IgD-negative memory B cell (primary cell): ENCODE data around the gene GSE1. TPM values are rescaled to one million over a fixed set of nuclear protein-coding genes. Genes with fewer than 3 reads are reported as not detected.
A peak's percentile ranks its signal among the peaks of the same experiment; 100 is the strongest.
"Not testable (repeated sequence)": the region's sequence is repeated elsewhere in the genome, so short reads cannot be mapped to it uniquely, and the experiment has no call there.

Experiments used
- H3K27ac Mint-ChIP-seq, 3 donors: one replicate each; pipeline ENCODE4 v1.8.0; 2020 to 2022; ENCODE audit warnings: mild to moderate bottlenecking in 3 of 3, mixed read lengths in 3 of 3, moderate library complexity in 1 of 3
- H3K27me3 Mint-ChIP-seq: one replicate; pipeline ENCODE4 v1.8.0; 2021; ENCODE audit warnings: mixed read lengths
- H3K36me3 Mint-ChIP-seq: one replicate; pipeline ENCODE4 v1.8.0; 2020; ENCODE audit warnings: mild to moderate bottlenecking, mixed read lengths
- H3K4me1 Mint-ChIP-seq, 3 donors: one replicate each; pipeline ENCODE4 v1.8.0; 2020 to 2022; ENCODE audit warnings: mixed read lengths in 3 of 3, mild to moderate bottlenecking in 1 of 3
- H3K4me3 Mint-ChIP-seq, 4 donors: one replicate each; pipeline ENCODE4 v1.8.0; 2020 to 2022; ENCODE audit warnings: mild to moderate bottlenecking in 4 of 4, mixed read lengths in 4 of 4, moderate library complexity in 3 of 4
- H3K9me3 Mint-ChIP-seq, 3 donors: one replicate each; pipeline ENCODE4 v1.8.0; 2020 to 2021; ENCODE audit warnings: mixed read lengths in 3 of 3, mild to moderate bottlenecking in 1 of 3
- polyA plus RNA-seq: library from polyadenylated mRNA; unstranded; fragments of 300-500 nt; fragmentation: Illumina TruSeq; gene quantifications from one replicate; pipeline ENCODE4 v1.2.3, GENCODE V29; 2021

Gene GSE1
- polyA plus RNA-seq, 1 donor from 2014 or later: 7.3 TPM

DNA sequence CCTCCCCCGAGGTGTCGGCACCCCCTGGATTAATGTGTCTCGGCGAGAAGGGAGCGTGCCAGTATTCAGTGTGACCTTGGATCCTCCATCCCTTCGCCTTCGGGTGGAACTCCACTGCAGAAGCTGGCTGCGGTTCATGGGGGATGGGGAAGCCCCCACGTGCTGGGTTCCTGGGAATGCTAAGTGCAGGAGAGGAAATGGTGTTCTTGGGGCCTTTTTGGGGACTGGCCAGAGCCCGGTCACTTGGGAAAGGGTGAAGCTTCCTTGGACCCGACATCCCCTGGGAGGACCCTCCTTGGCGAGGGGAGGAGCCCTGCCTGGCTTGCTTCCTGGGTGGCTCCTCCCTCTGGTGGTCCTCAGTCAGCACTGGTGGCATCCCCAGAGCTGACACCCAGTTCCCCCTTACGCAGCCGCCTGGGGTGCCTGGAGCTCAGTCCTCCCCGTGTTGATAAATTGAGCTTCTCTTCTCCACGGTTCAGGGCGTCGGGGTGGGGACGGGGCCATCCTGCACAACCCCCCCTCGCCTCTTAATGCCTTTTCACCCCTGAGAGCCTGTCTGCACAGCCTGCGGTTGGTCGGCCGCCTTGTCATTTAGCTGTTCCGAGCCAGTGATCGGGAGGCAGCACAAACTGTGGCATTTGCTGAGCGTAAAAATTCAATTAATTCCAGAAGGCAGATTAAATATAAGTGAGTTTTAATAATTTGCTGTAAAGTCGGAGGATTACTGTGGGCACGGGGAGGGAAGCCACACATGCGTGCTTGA is 30.7 kb upstream of the GSE1 start:
- peak overlapping the region in 1 of 3 donors; percentile 50 for H3K27ac Mint-ChIP-seq
- no peak overlapping the region for H3K4me3 Mint-ChIP-seq

DNA sequence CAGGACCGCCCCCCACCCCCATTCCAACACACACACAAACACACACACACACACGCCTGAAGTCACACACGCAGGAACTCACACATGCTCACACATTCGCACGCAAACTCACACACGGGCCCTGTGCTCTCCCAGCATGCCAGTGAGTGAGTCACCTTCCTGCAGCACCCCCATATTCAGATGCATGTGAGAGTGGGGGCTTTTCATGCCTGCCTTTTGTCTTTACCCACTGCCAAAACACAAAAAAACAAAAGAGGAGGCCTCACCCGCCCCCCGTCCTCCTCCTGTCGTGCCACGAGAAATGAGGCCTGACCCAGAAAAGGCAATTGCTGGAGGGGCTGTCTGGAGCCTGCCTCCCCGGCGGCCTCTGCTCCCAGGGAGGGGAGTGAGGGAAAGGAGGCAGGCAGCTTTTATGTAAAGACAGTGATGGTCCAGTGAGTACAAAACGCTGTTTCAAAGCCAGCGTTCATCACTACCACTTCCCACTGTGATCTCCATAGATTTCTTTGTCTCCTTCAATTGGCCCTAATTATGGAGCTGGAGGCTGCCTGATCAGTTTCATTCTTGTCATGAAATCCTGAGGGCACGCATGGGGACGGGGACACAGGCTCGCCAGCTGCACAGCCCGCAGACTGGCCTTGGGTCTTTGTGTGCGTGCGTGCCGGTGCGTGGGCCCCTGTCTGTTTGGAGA is 29.5 kb upstream of the GSE1 start:
- Mint-ChIP-seq H3K9me3 (no peaks in the 10 kb centered on the region), H3K27ac (no peak overlapping the region), H3K4me3 (peak overlapping the region in 1 of 4 donors; percentile 68), H3K27me3 (no peaks in the 10 kb centered on the region), H3K4me1 (peaks cover 2 to 11% (median 3%) of the 10 kb centered on the region in 3 donors), H3K36me3 (no peaks in the 10 kb centered on the region)

More for the DNA sequence above, 30.7 kb upstream of the GSE1 start:
- H3K36me3 Mint-ChIP-seq: no peaks in the 10 kb centered on the region
- H3K9me3 Mint-ChIP-seq: no peaks in the 10 kb centered on the region
- H3K27me3 Mint-ChIP-seq: no peaks in the 10 kb centered on the region
- H3K4me1 Mint-ChIP-seq: peaks cover 3 to 14% (median 6%) of the 10 kb centered on the region in 3 donors

DNA sequence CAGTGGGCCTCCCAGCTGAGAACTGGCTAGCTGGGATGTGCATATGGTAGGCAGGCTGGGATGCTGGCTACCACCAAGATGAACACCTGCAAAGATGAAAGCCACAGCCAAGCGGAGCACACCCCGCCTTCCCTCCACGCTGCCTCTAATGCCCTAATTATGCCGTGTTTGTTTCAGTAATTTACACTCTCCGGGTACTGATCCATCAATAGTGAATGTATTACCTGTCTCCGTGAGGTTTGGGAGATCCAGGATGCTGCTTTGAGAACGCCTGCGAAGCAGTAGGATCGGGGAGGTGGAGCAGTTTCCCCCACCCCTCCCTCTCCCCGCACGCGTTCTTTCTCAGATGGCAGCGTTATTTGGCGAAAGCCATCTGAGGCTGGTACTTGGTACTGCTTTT is 28.9 kb upstream of the GSE1 start:
- H3K4me3 Mint-ChIP-seq: peak overlapping the region in 1 of 4 donors; percentile 25
- H3K27me3 Mint-ChIP-seq: no peaks in the 10 kb centered on the region
- peaks cover 0 to 9% (median 3%) of the 10 kb centered on the region in 3 donors for H3K4me1 Mint-ChIP-seq
- H3K9me3 Mint-ChIP-seq: no peaks in the 10 kb centered on the region
- no peaks in the 10 kb centered on the region for H3K36me3 Mint-ChIP-seq
- no peak overlapping the region for H3K27ac Mint-ChIP-seq

DNA sequence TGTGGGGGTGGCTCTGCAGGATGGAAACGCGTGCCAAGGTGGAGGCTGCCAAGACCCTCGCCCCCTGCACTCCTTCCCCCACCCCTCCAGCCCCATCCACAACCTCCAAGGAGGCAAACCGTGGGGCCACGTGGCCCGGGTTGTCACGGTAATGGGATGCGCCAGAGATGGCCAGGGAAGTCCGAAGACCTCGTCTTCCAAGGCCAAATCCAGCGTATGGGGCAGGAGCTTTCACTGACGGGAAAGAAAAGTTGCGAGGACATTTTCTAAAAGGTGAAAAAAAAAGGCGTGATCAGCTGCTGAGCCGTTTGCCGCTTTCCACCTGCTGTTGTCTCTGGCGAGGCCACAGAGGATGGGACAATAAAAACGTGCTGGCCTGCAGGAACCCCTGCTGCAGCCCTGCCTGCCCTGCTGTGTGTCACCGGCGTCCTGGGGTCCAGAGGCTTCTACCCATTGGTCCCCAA is 28.3 kb upstream of the GSE1 start:
- Mint-ChIP-seq H3K36me3 (no peaks in the 10 kb centered on the region), H3K27ac (no peak overlapping the region), H3K27me3 (no peaks in the 10 kb centered on the region), H3K9me3 (no peaks in the 10 kb centered on the region), H3K4me1 (peaks cover 0 to 7% (median 1%) of the 10 kb centered on the region in 3 donors), H3K4me3 (no peak overlapping the region)

DNA sequence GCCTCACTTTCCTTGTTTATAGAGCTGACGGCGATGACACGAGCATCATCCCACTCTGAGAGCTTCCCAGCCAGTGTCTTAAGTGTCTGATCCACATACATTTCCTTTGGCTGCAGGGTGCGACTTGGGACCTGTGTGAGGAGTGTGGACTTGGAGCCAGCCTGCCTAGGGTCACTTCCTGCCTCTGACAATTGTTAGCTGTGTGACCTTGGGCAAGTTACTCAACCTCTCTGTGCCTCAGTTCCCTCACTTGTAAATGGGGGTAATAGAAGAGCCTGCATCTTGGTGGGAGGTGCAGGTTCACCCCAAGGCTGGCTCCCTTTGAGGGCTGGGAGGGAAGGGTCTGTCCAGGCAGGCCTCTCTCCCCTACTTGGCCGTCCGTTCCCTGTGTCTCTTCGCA is 27.4 kb upstream of the GSE1 start:
- no peaks in the 10 kb centered on the region for H3K36me3 Mint-ChIP-seq
- no peaks in the 10 kb centered on the region for H3K27me3 Mint-ChIP-seq
- no peak overlapping the region for H3K27ac Mint-ChIP-seq
- H3K9me3 Mint-ChIP-seq: no peaks in the 10 kb centered on the region
- H3K4me3 Mint-ChIP-seq: peak overlapping the region in 1 of 4 donors; percentile 37
- H3K4me1 Mint-ChIP-seq: peaks cover 0 to 7% (median 0%) of the 10 kb centered on the region in 3 donors

DNA sequence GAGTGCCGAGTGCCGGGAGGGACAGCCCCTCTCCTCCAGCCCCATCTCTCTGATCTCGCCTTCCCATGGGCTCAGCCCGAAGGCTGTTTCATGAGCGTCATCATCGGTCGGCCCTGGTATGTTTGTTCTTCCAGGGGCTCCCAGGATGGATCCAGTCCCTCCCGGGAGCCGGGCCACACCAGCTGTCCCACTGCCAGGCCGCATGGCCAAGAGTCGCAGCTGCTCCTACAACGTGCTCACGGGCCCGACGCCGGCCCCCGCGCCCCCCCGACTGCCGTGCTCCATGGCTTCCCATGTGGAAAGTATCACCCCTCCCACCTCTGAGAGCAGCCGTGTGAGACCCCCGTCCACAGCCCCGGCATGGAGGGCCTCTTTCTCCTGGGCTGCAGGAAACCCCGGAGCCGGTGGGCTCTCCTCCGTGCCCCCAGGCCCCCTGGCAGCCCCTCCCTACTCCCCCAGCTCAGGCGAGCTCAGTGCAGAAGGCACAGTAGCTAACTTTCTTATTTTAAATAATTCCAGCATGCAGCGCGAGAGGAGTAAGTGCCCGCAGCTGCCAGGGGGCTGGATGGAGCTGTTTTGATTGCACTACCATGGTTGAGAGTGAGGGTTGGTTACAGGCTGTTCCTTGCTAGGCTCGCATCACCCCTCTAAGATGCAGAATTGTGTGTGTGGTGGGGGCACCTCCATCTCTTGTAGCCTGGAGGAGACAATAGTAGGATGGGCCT is 26.6 kb upstream of the GSE1 start:
- H3K36me3 Mint-ChIP-seq: no peaks in the 10 kb centered on the region
- no peaks in the 10 kb centered on the region for H3K9me3 Mint-ChIP-seq
- no peak overlapping the region for H3K27ac Mint-ChIP-seq
- no peaks in the 10 kb centered on the region for H3K27me3 Mint-ChIP-seq
- peaks cover 0 to 7% (median under 1%) of the 10 kb centered on the region in 3 donors for H3K4me1 Mint-ChIP-seq
- H3K4me3 Mint-ChIP-seq: no peak overlapping the region

DNA sequence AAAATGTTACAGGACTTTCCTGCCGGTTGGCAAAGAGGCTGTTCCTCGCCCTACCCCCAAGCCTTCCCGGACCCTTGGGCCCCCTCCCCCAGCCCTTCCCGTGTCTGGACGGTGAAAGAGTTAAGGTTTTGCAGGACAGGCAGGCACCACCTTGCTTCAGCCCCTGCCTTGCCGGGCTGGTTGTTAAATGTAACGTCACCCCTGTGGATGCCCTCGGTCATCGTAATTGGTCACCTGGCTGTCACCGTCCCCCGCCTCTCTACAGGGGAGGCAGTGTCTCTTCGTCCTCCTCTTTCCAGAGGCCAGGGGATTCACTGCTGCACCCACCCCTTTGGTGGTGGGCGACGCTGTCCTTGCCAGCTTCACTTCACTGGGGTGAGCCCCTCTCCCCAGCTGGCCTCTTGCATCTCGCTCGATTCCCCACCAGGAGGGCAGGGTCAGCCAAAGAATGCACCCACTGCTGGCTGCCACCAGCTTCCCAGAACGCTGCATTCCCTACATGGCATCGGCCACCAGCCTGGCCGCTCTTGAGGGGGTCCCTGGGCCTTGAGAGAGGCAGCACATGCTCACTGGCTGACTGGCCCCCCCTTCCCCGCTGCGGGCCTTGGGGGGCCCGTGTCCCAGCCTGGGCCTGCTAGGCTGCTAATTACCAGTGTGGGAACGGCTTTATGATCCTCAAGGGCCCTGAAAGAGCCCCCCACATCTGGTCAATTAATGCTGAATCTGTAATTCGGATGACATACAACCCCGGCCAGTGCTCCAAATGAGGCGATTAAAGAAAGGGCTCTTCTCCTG is 25.2 kb upstream of the GSE1 start:
- Mint-ChIP-seq H3K4me1 (peaks cover 4 to 8% (median 7%) of the 10 kb centered on the region in 3 donors), H3K27ac (no peak overlapping the region), H3K4me3 (no peak overlapping the region), H3K27me3 (no peaks in the 10 kb centered on the region), H3K36me3 (no peaks in the 10 kb centered on the region), H3K9me3 (no peaks in the 10 kb centered on the region)

DNA sequence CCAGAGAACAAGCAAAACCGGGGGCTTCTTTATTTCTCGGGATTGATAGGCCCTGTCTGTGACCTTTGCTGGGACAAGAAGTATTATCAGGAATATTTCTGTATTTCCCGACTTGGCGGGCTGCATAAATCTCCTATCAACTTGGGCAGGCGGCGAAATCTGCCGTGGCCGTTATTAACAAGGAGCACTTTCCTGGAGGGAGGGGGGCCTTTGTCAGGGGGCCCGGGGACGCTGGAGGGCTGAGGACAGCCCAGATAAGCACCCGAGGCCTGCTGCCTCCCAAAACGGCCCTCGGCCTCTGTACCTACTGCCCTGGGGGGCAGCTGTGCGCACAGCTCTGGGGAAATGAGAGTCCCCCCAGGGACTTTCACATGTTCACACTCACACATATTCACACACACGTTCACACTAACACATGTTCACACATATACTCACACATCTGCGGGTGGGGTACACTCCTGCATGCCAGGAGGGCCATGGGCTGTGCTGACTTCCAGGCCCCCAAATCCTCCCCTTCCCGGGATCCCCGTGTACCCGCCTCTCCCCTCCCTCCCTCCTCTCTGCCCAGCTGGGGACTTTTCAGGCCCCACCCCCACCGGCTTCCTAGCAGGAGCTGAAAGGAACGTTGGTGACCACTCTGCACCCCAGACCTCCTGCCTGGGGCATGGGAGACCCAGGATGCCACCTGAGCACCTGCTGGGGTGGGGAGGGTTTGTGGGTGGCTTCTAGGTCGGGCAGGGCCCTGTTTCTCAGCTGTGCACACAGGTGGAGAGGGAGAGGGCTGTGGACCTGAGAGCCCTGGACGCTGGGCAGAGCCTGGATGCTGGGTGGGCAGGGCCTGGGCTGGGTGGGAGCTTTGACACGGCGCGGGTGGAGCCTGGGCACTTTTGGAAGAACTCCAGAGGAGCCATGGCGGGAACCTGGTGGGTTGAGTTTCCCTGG is 24.3 kb upstream of the GSE1 start:
- no peaks in the 10 kb centered on the region for H3K36me3 Mint-ChIP-seq
- H3K4me3 Mint-ChIP-seq: no peak overlapping the region
- H3K27ac Mint-ChIP-seq: no peak overlapping the region
- peaks cover 4 to 10% (median 7%) of the 10 kb centered on the region in 3 donors for H3K4me1 Mint-ChIP-seq
- H3K9me3 Mint-ChIP-seq: no peaks in the 10 kb centered on the region
- H3K27me3 Mint-ChIP-seq: no peaks in the 10 kb centered on the region

DNA sequence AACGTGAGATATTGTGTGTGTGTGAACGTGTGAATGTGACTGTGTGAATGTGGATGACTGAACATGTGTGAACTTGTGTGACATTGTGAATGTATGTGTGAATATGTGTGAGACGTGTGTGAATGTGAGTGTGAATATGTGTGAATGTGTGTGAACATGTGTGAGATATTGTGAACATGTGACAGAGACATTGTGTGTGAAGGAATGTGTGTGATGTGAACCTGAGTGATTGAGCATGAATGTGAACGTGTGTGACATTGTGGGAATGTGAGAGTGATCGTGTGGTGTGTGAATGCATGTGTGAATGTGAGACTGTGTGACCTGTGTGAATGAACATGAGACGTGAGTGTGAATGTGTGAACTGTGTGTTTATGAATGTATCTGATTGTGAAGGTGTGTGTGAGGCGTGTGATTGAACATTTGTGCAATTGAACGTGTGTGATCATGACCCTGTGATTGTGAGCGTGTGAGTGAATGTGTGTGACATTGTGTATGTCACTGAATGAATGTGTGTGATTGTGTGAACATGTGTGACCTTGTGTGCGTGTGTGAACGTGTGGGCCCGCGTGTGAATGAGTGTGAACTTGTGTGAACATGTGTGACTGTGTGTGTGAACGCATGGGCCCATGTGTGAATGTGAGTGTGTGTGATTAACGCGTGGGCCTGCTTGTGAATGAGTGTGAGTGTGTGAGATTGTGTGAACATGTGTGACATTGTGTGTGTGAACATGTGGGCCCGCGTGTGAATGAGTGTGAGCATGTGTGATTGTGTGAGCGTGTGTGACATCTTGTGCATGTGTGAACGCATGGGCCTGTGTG is 23.2 kb upstream of the GSE1 start:
- H3K4me3 Mint-ChIP-seq: no peak overlapping the region
- H3K4me1 Mint-ChIP-seq: peaks cover 7 to 15% (median 13%) of the 10 kb centered on the region in 3 donors
- no peak overlapping the region for H3K27ac Mint-ChIP-seq
- H3K9me3 Mint-ChIP-seq: no peaks in the 10 kb centered on the region
- no peaks in the 10 kb centered on the region for H3K36me3 Mint-ChIP-seq
- no peaks in the 10 kb centered on the region for H3K27me3 Mint-ChIP-seq

DNA sequence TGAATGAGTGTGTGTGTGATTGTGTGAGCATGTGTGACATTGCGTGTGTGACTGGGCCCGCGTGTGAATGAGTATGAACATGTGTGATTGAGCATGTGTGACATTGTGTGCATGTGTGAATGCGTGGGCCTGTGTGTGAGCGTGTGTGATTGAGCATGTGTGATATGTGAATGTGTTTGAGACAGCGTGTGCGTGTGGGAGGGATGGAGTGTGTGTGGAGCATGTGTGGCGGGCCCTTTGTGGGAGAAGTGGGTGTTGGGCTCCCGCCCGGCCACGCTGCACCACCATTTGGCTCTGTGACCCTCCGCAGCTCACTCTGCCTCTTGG is 22.7 kb upstream of the GSE1 start:
- Mint-ChIP-seq H3K9me3 (no peaks in the 10 kb centered on the region), H3K27ac (no peak overlapping the region), H3K36me3 (no peaks in the 10 kb centered on the region), H3K4me1 (peaks cover 7 to 15% (median 13%) of the 10 kb centered on the region in 3 donors), H3K27me3 (no peaks in the 10 kb centered on the region), H3K4me3 (no peak overlapping the region)

DNA sequence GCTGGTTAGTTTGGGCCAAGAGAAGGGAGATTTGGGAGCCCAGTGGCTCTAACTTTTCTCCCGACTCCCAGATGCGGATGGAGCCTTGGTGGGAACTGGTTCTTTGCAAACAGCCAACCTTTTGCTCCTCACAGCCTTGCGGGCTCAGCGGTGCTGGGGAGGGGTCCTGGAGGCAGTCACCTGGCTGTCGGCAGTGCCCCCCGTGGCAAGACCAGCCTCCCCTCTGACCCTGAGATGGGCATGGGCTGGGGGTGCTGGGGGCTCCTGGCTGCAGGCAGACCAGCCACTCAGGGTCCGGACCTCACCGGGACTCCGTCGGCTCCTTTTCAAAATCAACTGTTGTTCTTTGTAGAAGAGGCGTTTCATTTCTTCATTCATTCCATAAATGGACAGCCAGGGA is 21.7 kb upstream of the GSE1 start:
- H3K4me1 Mint-ChIP-seq: peaks cover 7 to 20% (median 17%) of the 10 kb centered on the region in 3 donors
- H3K4me3 Mint-ChIP-seq: no peak overlapping the region
- no peak overlapping the region for H3K27ac Mint-ChIP-seq
- peaks cover 4% of the 10 kb centered on the region for H3K36me3 Mint-ChIP-seq
- no peaks in the 10 kb centered on the region for H3K9me3 Mint-ChIP-seq
- no peaks in the 10 kb centered on the region for H3K27me3 Mint-ChIP-seq

DNA sequence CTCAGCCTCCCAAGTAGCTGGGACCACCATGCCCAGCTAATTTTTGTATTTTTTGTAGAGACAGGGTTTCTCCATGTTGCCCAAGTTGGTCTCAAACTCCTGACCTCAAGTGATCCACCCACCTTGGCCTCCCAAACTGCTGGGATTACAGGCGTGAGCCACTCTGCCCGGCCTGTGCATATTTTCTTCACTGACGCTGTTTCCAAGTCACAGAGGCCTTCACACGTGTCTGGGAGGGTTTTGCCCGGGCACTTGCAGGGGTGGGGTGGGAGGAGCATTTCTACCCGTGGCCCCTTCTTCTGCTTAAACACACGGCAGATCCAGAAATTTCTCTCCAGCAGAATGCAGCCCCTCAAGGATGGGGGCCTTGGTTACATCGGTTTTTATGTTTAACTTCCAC is 20.8 kb upstream of the GSE1 start:
- Mint-ChIP-seq H3K4me1 (peaks cover 7 to 20% (median 17%) of the 10 kb centered on the region in 3 donors), H3K4me3 (peak overlapping the region in 1 of 4 donors; percentile 65)
- not testable (repeated sequence) for H3K9me3 Mint-ChIP-seq, H3K27me3 Mint-ChIP-seq, H3K36me3 Mint-ChIP-seq, H3K27ac Mint-ChIP-seq
